SK-N-SH (cell line): Measurements from ENCODE around the gene CPS1. TPM values are rescaled to one million over a fixed set of nuclear protein-coding genes. Genes with fewer than 3 reads are reported as not detected.

Source experiments
- CTCF ChIA-PET: fragments of 300-600, 350-600 bp; formaldehyde crosslinking; extraction: SDS; loops from one replicate; lab custom pipeline; 2021; lab: Yijun Ruan, JAX
- POLR2A ChIA-PET: fragments of 350-600 bp; sonication (Branson Sonifier 250); formaldehyde crosslinking; extraction: SDS; loops from one replicate; lab custom pipeline; 2020; ENCODE audit warnings: antibody characterized with exemption, inconsistent platforms; lab: Yijun Ruan, JAX
- DNase-seq: peaks from one replicate; pipeline ENCODE4 v3.0.0; 2012
- H2AFZ ChIP-seq: fragments of 200-600 bp; sonication (generic); 2 replicates; pipeline ENCODE4 v1.8.1; 2016; ENCODE audit warnings: antibody characterized with exemption, mild to moderate bottlenecking, low read depth
- H3F3A ChIP-seq: fragments of 200-600 bp; sonication (generic); replicated peaks from 2 replicates; pipeline ENCODE3; 2016; ENCODE audit warnings: antibody characterized with exemption, mild to moderate bottlenecking; ENCODE audit not compliant: insufficient read depth
- H3K27ac ChIP-seq, 2 experiments: fragments of 200-500 bp in 1 of 2; fragments of 200-600 bp in 1 of 2; sonication (Bioruptor generic) in 1 of 2; sonication (generic), shearing (Covaris generic) in 1 of 2; 2 replicates each; pipeline versions ENCODE4 v1.5.1 to v1.6.1; 2014 to 2016; ENCODE audit warnings: low read depth in 2 of 2, inconsistent platforms in 1 of 2, low read length in 1 of 2, mild to moderate bottlenecking in 1 of 2, mixed read lengths in 1 of 2
- H3K27me3 ChIP-seq: fragments of 200-600 bp; sonication (generic), shearing (Covaris generic); 2 replicates; pipeline ENCODE4 v1.6.1; 2016; ENCODE audit warnings: mixed run types; ENCODE audit not compliant: insufficient read depth
- H3K36me3 ChIP-seq, 2 experiments: fragments of 200-500 bp in 1 of 2; fragments of 200-600 bp in 1 of 2; sonication (Bioruptor generic) in 1 of 2; sonication (generic) in 1 of 2; replicated peaks in 1 of 2; 2 replicates each; pipeline versions ENCODE3 to v1.5.1; 2014 to 2016; ENCODE audit warnings: low read length in 1 of 2, mild to moderate bottlenecking in 1 of 2; ENCODE audit not compliant: insufficient read depth in 2 of 2, control insufficient read depth in 1 of 2
- H3K4me1 ChIP-seq, 2 experiments: fragments of 200-500 bp in 1 of 2; fragments of 200-600 bp in 1 of 2; sonication (Bioruptor generic) in 1 of 2; sonication (generic), shearing (Covaris generic) in 1 of 2; 2 replicates each; pipeline versions ENCODE4 v1.5.1 to v1.6.1; 2014 to 2016; ENCODE audit warnings: low read depth in 1 of 2, low read length in 1 of 2, mixed run types in 1 of 2; ENCODE audit not compliant: insufficient read depth in 2 of 2, control insufficient read depth in 1 of 2
- H3K4me2 ChIP-seq: fragments of 200-600 bp; sonication (generic), shearing (Covaris generic); 2 replicates; pipeline ENCODE4 v1.6.1; 2017; ENCODE audit warnings: mixed run types
- H3K4me3 ChIP-seq, 2 experiments: fragments of 200-500 bp in 1 of 2; fragments of 200-600 bp in 1 of 2; sonication (Bioruptor generic) in 1 of 2; sonication (generic), shearing (Covaris generic) in 1 of 2; 2 replicates each; pipeline versions ENCODE4 v1.5.1 to v1.8.1; 2014 to 2016; ENCODE audit warnings: low read depth in 2 of 2, inconsistent platforms in 1 of 2, low read length in 1 of 2, mild to moderate bottlenecking in 1 of 2, mixed read lengths in 1 of 2, moderate library complexity in 1 of 2
- H3K79me2 ChIP-seq: fragments of 200-600 bp; sonication (generic); 2 replicates; pipeline ENCODE4 v1.8.1; 2017; ENCODE audit warnings: mild to moderate bottlenecking; ENCODE audit not compliant: insufficient read depth
- H3K9ac ChIP-seq: fragments of 200-600 bp; sonication (generic); 2 replicates; pipeline ENCODE4 v1.6.1; 2017; ENCODE audit warnings: mixed run types
- H3K9me2 ChIP-seq: fragments of 200-600 bp; sonication (generic); 2 replicates; pipeline ENCODE4 v1.6.1; 2017; ENCODE audit warnings: mixed run types
- H3K9me3 ChIP-seq: fragments of 200-600 bp; sonication (generic); 2 replicates; pipeline ENCODE4 v1.6.1; 2017; ENCODE audit warnings: mixed run types, mild to moderate bottlenecking, moderate library complexity
- H4K20me1 ChIP-seq: fragments of 200-600 bp; sonication (generic); 2 replicates; pipeline ENCODE4 v1.6.1; 2017; ENCODE audit warnings: mild to moderate bottlenecking, mixed run types; ENCODE audit not compliant: insufficient read depth
- EP300 ChIP-seq, 2 experiments: IDR thresholded peaks; 2 replicates each; pipeline versions ENCODE4 v1.4.0 to v1.6.1; 2012; ENCODE audit warnings: borderline replicate concordance in 1 of 2, low read depth in 1 of 2, low read length in 1 of 2
- EZH2phosphoT487 ChIP-seq: fragments of 200-600 bp; sonication (generic); IDR thresholded peaks from 2 replicates; pipeline ENCODE4 v1.6.1; 2017; ENCODE audit warnings: low read depth, mixed run types, mild to moderate bottlenecking, antibody characterized with exemption, moderate library complexity, borderline replicate concordance
- FOSL2 ChIP-seq: IDR thresholded peaks from 2 replicates; pipeline ENCODE4 v1.4.0; 2012; ENCODE audit warnings: low read depth, mild to moderate bottlenecking, moderate library complexity, borderline replicate concordance
- JUND ChIP-seq: IDR thresholded peaks from 2 replicates; pipeline ENCODE4 v1.4.0; 2012
- NFIC ChIP-seq: IDR thresholded peaks from 2 replicates; pipeline ENCODE4 v1.4.0; 2012; ENCODE audit warnings: borderline replicate concordance
- RAD21 ChIP-seq: IDR thresholded peaks from 2 replicates; pipeline ENCODE4 v1.6.1; 2012; ENCODE audit warnings: mild to moderate bottlenecking, low read length
- RCOR1 ChIP-seq: fragments of 150-350 bp; IDR thresholded peaks from 2 replicates; pipeline ENCODE4 v1.6.1; 2017; ENCODE audit warnings: antibody characterized with exemption, low read length
- RXRA ChIP-seq: IDR thresholded peaks from 2 replicates; pipeline ENCODE4 v1.4.0; 2012; ENCODE audit warnings: low read depth, mild to moderate bottlenecking, borderline replicate concordance
- TCF12 ChIP-seq: IDR thresholded peaks from 2 replicates; pipeline ENCODE4 v1.4.0; 2012
- TEAD4 ChIP-seq: IDR thresholded peaks from 2 replicates; pipeline ENCODE4 v1.4.0; 2012; ENCODE audit warnings: mild to moderate bottlenecking, borderline replicate concordance; ENCODE audit not compliant: insufficient read depth
- WGBS: methylation state at CpG from one replicate; pipeline ENCODE4 v1.1.6; 2017; ENCODE audit warnings: low lambda C conversion rate; 5-methylcytosine and 5-hydroxymethylcytosine counted together
- polyA plus RNA-seq, 3 experiments: library from polyadenylated mRNA; depleted of rRNA; stranded (reverse); fragments of >200 nt; gene quantifications; 2 replicates each; pipeline ENCODE4 v1.2.3, GENCODE V29; 2012
- TF ChIP-seq, protein P1 (sequence below): IDR thresholded peaks from 2 replicates; pipeline ENCODE4; 2012
- TF ChIP-seq, protein P2 (sequence below): fragments of 150-350 bp; IDR thresholded peaks from 2 replicates; pipeline ENCODE4 v1.6.1; 2017; ENCODE audit warnings: antibody characterized with exemption, low read length, low read depth, borderline replicate concordance
- TF ChIP-seq, protein P3 (sequence below): IDR thresholded peaks from 2 replicates; pipeline ENCODE4 v1.4.0; 2012; ENCODE audit warnings: low read depth, borderline replicate concordance

CPS1 gene
- polyA plus RNA-seq, 1 of the 3 experiments (the other 2 are of a cell fraction), result 9.2 TPM

DNA sequence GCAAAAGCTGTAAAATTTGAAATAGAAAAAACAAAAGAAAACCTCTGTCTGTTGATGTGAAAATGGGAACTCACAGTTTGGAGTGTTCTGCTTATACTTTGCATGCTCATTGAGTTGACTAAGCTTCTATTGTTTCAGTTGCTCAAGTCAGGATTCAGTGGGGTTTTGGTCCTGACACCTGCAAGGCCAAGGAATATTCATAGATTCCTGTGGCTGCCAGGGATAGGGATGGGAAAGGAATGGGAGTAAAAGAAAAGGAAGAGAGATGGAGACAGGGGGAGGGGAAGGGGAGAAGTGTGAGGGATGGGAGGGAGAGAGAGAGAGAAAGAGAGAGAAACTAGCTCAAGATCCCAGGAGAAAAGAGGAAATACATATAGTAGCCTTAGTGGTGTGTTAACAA, 1.3 kb downstream of the CPS1 start:
- TF ChIP-seq EP300 (IDR thresholded peaks at IDR 0.05; ENCODE audit: borderline replicate concordance in 1 of 2, low read depth in 1 of 2, low read length in 1 of 2) (no peak), NFIC (no peak)
- Histone ChIP-seq H3K79me2 (no peaks in the 10 kb centered on the region), H3K4me1 (peaks cover 0 to 5% of the 10 kb centered on the region in 2 experiments; a peak in 1 of 4 replicates), H3K9ac (no peak overlapping the region), H3K4me2 (no peak overlapping the region), H3K9me2 (no peaks in the 10 kb centered on the region; the same call in 1 of the 2 replicates), H4K20me1 (no peaks in the 10 kb centered on the region), H3F3A (no peaks in the 10 kb centered on the region), H3K27ac (no peak overlapping the region), H3K4me3 (no peak overlapping the region), H2AFZ (no peak overlapping the region), H3K27me3 (no peaks in the 10 kb centered on the region), H3K36me3 (peaks cover 0 to 3% of the 10 kb centered on the region in 2 experiments), H3K9me3 (no peaks in the 10 kb centered on the region)
- DNase-seq, result no peak
- POLR2A ChIA-PET, result no interaction called here
- CTCF ChIA-PET, result interaction anchor here (0.6 to 2.8 kb wide), 5 partner anchors 19 to 91 kb away, joined by 3 to 15 read pairs (median 3); no protein-coding TSS in a partner anchor

DNA sequence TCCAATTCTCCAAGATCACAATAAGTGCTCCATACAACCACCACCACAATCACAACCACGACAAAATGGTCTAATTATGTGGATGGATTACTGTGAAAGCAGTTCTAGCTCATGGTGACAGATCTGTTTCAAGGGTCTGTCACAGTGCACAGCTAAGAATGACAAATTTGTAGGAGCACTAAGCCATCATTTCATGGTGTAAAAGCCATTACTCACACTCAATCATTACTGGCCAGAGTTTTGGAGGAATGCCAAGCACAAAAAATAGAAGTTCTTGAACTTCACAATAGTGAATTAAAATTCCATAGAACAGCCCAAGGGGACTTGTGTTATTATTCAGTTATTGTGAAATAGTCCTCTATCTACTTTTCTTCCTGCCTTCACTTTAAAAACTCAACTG, 2.3 kb downstream of the CPS1 start:
- CTCF ChIA-PET, result interaction anchor here (1.1 to 2.8 kb wide), 2 partner anchors 56 to 90 kb away, joined by 3 to 15 read pairs; no protein-coding TSS in a partner anchor
- 35% methylated on average over 1 of the region's 1 CpG for WGBS
- Histone ChIP-seq H2AFZ (no peak overlapping the region), H3K4me2 (no peak overlapping the region), H3K4me3 (no peak overlapping the region), H3K9me3 (no peaks in the 10 kb centered on the region), H3K4me1 (no peaks in the 10 kb centered on the region), H3K36me3 (peaks cover 0 to 3% of the 10 kb centered on the region in 2 experiments), H4K20me1 (no peaks in the 10 kb centered on the region), H3K9ac (no peak overlapping the region), H3K9me2 (no peaks in the 10 kb centered on the region; the same call in 1 of the 2 replicates), H3K27me3 (no peaks in the 10 kb centered on the region), H3F3A (no peaks in the 10 kb centered on the region), H3K27ac (no peak overlapping the region), H3K79me2 (no peaks in the 10 kb centered on the region)
- POLR2A ChIA-PET, result no interaction called here
- no peak for DNase-seq
- TF ChIP-seq, protein P1, sequence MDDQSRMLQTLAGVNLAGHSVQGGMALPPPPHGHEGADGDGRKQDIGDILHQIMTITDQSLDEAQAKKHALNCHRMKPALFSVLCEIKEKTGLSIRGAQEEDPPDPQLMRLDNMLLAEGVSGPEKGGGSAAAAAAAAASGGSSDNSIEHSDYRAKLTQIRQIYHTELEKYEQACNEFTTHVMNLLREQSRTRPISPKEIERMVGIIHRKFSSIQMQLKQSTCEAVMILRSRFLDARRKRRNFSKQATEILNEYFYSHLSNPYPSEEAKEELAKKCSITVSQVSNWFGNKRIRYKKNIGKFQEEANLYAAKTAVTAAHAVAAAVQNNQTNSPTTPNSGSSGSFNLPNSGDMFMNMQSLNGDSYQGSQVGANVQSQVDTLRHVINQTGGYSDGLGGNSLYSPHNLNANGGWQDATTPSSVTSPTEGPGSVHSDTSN, result peak; percentile 72
- TF ChIP-seq NFIC, result 0 out of 2 replicates have a peak, but pooled peaks have one; percentile 7
- TF ChIP-seq, protein P2, sequence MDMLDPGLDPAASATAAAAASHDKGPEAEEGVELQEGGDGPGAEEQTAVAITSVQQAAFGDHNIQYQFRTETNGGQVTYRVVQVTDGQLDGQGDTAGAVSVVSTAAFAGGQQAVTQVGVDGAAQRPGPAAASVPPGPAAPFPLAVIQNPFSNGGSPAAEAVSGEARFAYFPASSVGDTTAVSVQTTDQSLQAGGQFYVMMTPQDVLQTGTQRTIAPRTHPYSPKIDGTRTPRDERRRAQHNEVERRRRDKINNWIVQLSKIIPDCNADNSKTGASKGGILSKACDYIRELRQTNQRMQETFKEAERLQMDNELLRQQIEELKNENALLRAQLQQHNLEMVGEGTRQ, result no peak
- TF ChIP-seq RAD21, result no peak
- no peak for TF ChIP-seq FOSL2
- TF ChIP-seq RXRA, result no peak
- TF ChIP-seq, all 33 proteins: peak for 2

DNA sequence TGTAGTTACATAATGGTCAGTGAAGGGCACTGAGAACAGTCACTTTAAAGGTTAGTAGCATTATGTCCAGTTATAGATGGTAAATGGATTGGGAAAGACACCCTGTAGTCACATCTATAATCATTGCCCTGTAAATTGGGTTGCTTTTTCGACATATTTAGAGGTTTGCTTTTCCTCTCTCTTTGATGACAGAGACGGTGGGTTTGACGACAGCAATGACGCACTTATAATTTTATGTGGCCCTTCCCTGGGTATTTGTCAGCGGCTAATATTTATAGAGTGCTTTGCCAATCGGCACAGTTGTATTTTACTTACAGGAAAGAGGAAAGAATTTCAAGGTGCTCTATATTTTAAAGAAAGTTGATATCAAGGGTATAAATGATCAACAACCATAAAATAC, 2.8 kb downstream of the CPS1 start:
- 89% methylated on average over 6 of the region's 6 CpGs for WGBS
- no peaks in the 10 kb centered on the region for H3K9me3 ChIP-seq
- CTCF ChIA-PET, result no interaction called here
- no peaks in the 10 kb centered on the region; the same call in 1 of the 2 replicates for H3K9me2 ChIP-seq
- no peak overlapping the region for H3K27ac ChIP-seq
- H3K79me2 ChIP-seq, result no peaks in the 10 kb centered on the region
- H3K4me1 ChIP-seq, result no peaks in the 10 kb centered on the region
- no peak overlapping the region for H3K9ac ChIP-seq
- no peaks in the 10 kb centered on the region for H3F3A ChIP-seq
- no peaks in the 10 kb centered on the region for H3K27me3 ChIP-seq
- H3K36me3 ChIP-seq, result peaks cover 0 to 3% of the 10 kb centered on the region in 2 experiments
- H4K20me1 ChIP-seq, result no peaks in the 10 kb centered on the region
- POLR2A ChIA-PET, result no interaction called here
- H3K4me2 ChIP-seq, result no peak overlapping the region
- H2AFZ ChIP-seq, result no peak overlapping the region
- no peak for DNase-seq
- H3K4me3 ChIP-seq, result no peak overlapping the region
- TF ChIP-seq, protein P3, sequence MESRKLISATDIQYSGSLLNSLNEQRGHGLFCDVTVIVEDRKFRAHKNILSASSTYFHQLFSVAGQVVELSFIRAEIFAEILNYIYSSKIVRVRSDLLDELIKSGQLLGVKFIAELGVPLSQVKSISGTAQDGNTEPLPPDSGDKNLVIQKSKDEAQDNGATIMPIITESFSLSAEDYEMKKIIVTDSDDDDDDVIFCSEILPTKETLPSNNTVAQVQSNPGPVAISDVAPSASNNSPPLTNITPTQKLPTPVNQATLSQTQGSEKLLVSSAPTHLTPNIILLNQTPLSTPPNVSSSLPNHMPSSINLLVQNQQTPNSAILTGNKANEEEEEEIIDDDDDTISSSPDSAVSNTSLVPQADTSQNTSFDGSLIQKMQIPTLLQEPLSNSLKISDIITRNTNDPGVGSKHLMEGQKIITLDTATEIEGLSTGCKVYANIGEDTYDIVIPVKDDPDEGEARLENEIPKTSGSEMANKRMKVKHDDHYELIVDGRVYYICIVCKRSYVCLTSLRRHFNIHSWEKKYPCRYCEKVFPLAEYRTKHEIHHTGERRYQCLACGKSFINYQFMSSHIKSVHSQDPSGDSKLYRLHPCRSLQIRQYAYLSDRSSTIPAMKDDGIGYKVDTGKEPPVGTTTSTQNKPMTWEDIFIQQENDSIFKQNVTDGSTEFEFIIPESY, result no peak
- TF ChIP-seq TCF12 (no peak), JUND (no peak), EZH2phosphoT487 (no peak), RCOR1 (no peak), TEAD4 (no peak)
- TF ChIP-seq, all 33 proteins: peak for 0
